ENCODE data around the gene ST3GAL5.
"Not testable (repeated sequence)": the region's sequence is repeated elsewhere in the genome, so short reads cannot be mapped to it uniquely, and the experiment has no call there.

Gene ST3GAL5

GRCh38 chr2:85886141-85886540 lies 2.6 kb downstream of the ST3GAL5 start:
- no peak for DNase-seq (ENCODE audit: low read depth in 2 of 2)
- TF ChIP-seq CTCF (IDR thresholded peaks at IDR 0.05; ENCODE audit: low read depth, low read length): no peak
- H3K4me3 ChIP-seq (replicated peaks in 1 of 2; ENCODE audit: low read depth in 2 of 2, low read length in 2 of 2): peak overlapping the region in 1 of 2 donors; percentile 75

- DNase-seq (ENCODE audit: low read depth in 2 of 2): not testable (repeated sequence)
Observed at GRCh38 chr2:85881781-85882180, 7.0 kb downstream of the ST3GAL5 start.

GRCh38 chr2:85880716-85881328 lies 8.0 kb downstream of the ST3GAL5 start:
- not testable (repeated sequence) for H3K4me3 ChIP-seq (replicated peaks in 1 of 2; ENCODE audit: low read depth in 2 of 2, low read length in 2 of 2); DNase-seq (ENCODE audit: low read depth in 2 of 2)

More at GRCh38 chr2:85881781-85882180, 7.0 kb downstream of the ST3GAL5 start:
- H3K4me3 ChIP-seq (replicated peaks in 1 of 2; ENCODE audit: low read depth in 2 of 2, low read length in 2 of 2): not testable (repeated sequence)

GRCh38 chr2:85878719-85879370 lies 9.9 kb downstream of the ST3GAL5 start:
- no peak overlapping the region for H3K4me3 ChIP-seq (replicated peaks in 1 of 2; ENCODE audit: low read depth in 2 of 2, low read length in 2 of 2)
- TF ChIP-seq CTCF (IDR thresholded peaks at IDR 0.05; ENCODE audit: low read depth, low read length): no peak
- peak in 1 of 2 donors; percentile 56 for DNase-seq (ENCODE audit: low read depth in 2 of 2)

- TF ChIP-seq CTCF (IDR thresholded peaks at IDR 0.05; ENCODE audit: low read depth, low read length): no peak
- DNase-seq (ENCODE audit: low read depth in 2 of 2): no peak
- no peak overlapping the region for H3K4me3 ChIP-seq (replicated peaks in 1 of 2; ENCODE audit: low read depth in 2 of 2, low read length in 2 of 2)
Observed at GRCh38 chr2:85875350-85876050, 13.3 kb downstream of the ST3GAL5 start.

- no peak for DNase-seq (ENCODE audit: low read depth in 2 of 2)
- no peak overlapping the region for H3K4me3 ChIP-seq (replicated peaks in 1 of 2; ENCODE audit: low read depth in 2 of 2, low read length in 2 of 2)
- TF ChIP-seq CTCF (IDR thresholded peaks at IDR 0.05; ENCODE audit: low read depth, low read length): peak; percentile 29
Observed at GRCh38 chr2:85873679-85874078, 15.1 kb downstream of the ST3GAL5 start.

- no peak for DNase-seq (ENCODE audit: low read depth in 2 of 2)
- TF ChIP-seq CTCF (IDR thresholded peaks at IDR 0.05; ENCODE audit: low read depth, low read length): no peak
Observed at GRCh38 chr2:85872536-85873161, 16.1 kb downstream of the ST3GAL5 start.

More at GRCh38 chr2:85872536-85873161, 16.1 kb downstream of the ST3GAL5 start:
- H3K4me3 ChIP-seq (replicated peaks in 1 of 2; ENCODE audit: low read depth in 2 of 2, low read length in 2 of 2): no peak overlapping the region

Measured in cardiac fibroblast (primary cell).